Measurements from ENCODE around the gene FGF21.
"Not testable (repeated sequence)": the region's sequence is repeated elsewhere in the genome, so short reads cannot be mapped to it uniquely, and the experiment has no call there.

FGF21 gene

GRCh38 chr19:48751845-48752495, 3.4 kb upstream of the FGF21 start:
- FAIRE-seq (no peak), DNase-seq (ENCODE audit: low spot score) (no peak)

GRCh38 chr19:48752496-48753365, 2.6 kb upstream of the FGF21 start, which contains the start of gene FUT1:
TSS of gene FUT1 (minus strand) at chr19:48752641. CDS start at chr19:48751281, 1,360 bp downstream.
- no peak for FAIRE-seq
- DNase-seq (ENCODE audit: low spot score) = peak; percentile 60

- FAIRE-seq (no peak), DNase-seq (ENCODE audit: low spot score) (no peak)
Observed at GRCh38 chr19:48755787-48756186, 463 bp downstream of the FGF21 start.

- FAIRE-seq = no peak
- DNase-seq (ENCODE audit: low spot score) = no peak
Observed at GRCh38 chr19:48756212-48756611, 888 bp downstream of the FGF21 start.

- DNase-seq (ENCODE audit: low spot score) = no peak
- no peak for FAIRE-seq
Observed at GRCh38 chr19:48756686-48757085, 1.4 kb downstream of the FGF21 start.

- FAIRE-seq = no peak
- no peak for DNase-seq (ENCODE audit: low spot score)
Observed at GRCh38 chr19:48757089-48757675, 1.9 kb downstream of the FGF21 start.

GRCh38 chr19:48757741-48758144, 2.4 kb downstream of the FGF21 start:
- no peak for DNase-seq (ENCODE audit: low spot score)
- no peak for FAIRE-seq

- FAIRE-seq (no peak), DNase-seq (ENCODE audit: low spot score) (no peak)
Observed at GRCh38 chr19:48760504-48761205, 5.3 kb downstream of the FGF21 start.

GRCh38 chr19:48765816-48766215, 10.5 kb downstream of the FGF21 start:
- FAIRE-seq; DNase-seq (ENCODE audit: low spot score): not testable (repeated sequence)

- not testable (repeated sequence) for DNase-seq (ENCODE audit: low spot score); FAIRE-seq
Observed at GRCh38 chr19:48768171-48768753, 12.9 kb downstream of the FGF21 start.

GRCh38 chr19:48768994-48769713, 13.8 kb downstream of the FGF21 start:
- DNase-seq (ENCODE audit: low spot score) (no peak), FAIRE-seq (no peak)

- FAIRE-seq (no peak), DNase-seq (ENCODE audit: low spot score) (no peak)
Observed at GRCh38 chr19:48770266-48770665, 14.9 kb downstream of the FGF21 start.

GRCh38 chr19:48770734-48771472, 15.6 kb downstream of the FGF21 start:
- no peak for FAIRE-seq

GRCh38 chr19:48772503-48772953, 17.2 kb downstream of the FGF21 start:
- FAIRE-seq (no peak), DNase-seq (ENCODE audit: low spot score) (no peak)

More at GRCh38 chr19:48770734-48771472, 15.6 kb downstream of the FGF21 start:
- no peak for DNase-seq (ENCODE audit: low spot score)

- DNase-seq (ENCODE audit: low spot score) (no peak), FAIRE-seq (no peak)
Observed at GRCh38 chr19:48777139-48777538, 21.8 kb downstream of the FGF21 start.

GRCh38 chr19:48777720-48778119, 22.4 kb downstream of the FGF21 start:
- DNase-seq (ENCODE audit: low spot score) = no peak
- no peak for FAIRE-seq

- DNase-seq (ENCODE audit: low spot score) (no peak), FAIRE-seq (no peak)
Observed at GRCh38 chr19:48779636-48780035, 24.3 kb downstream of the FGF21 start.

- FAIRE-seq = no peak
- no peak for DNase-seq (ENCODE audit: low spot score)
Observed at GRCh38 chr19:48780631-48781391, 25.5 kb downstream of the FGF21 start.

- DNase-seq (ENCODE audit: low spot score) (no peak), FAIRE-seq (no peak)
Observed at GRCh38 chr19:48784527-48784926, 29.2 kb downstream of the FGF21 start.
